H1 (cell line): ENCODE results near the gene KLC4. TPM values are rescaled to one million over a fixed set of nuclear protein-coding genes. Genes with fewer than 3 reads are reported as not detected.

Experiments used
- CTCF ChIA-PET: fragments of 300-600 bp; sonication (Branson Sonifier 250); formaldehyde crosslinking; loops from one replicate; lab custom pipeline; 2021; ENCODE audit not compliant: partially characterized antibody; lab: Charles Lee
- POLR2A ChIA-PET: fragments of 300-600 bp; sonication (Branson Sonifier 250); formaldehyde crosslinking; loops from one replicate; lab custom pipeline; 2021; ENCODE audit warnings: inconsistent platforms; ENCODE audit not compliant: partially characterized antibody; lab: Charles Lee
- DNase-seq, 2 experiments: peaks; one replicate each; pipeline versions ENCODE4 v3.0.0 to v3.0.0-alpha.2; 2010 to 2022; ENCODE audit warnings: low spot score in 2 of 2, low read depth in 1 of 2, mixed read lengths in 1 of 2
- FAIRE-seq: peaks from 2 replicates; lab custom pipeline; 2011; peaks lifted over from hg19 to GRCh38; lab: Jason Lieb, UNC
- H2AFZ ChIP-seq: 2 replicates; pipeline ENCODE4 v1.8.1; 2012; ENCODE audit warnings: low read length, inconsistent platforms
- H2AK5ac ChIP-seq: 2 replicates; pipeline ENCODE4 v1.6.1; 2013; ENCODE audit warnings: low read depth, low read length
- H2BK120ac ChIP-seq: replicated peaks from 2 replicates; pipeline ENCODE3; 2013; ENCODE audit warnings: low read depth, low read length, inconsistent platforms
- H2BK12ac ChIP-seq: 2 replicates; pipeline ENCODE4 v1.6.1; 2013; ENCODE audit warnings: low read depth, low read length
- H2BK15ac ChIP-seq: 2 replicates; pipeline ENCODE4 v1.6.1; 2013; ENCODE audit warnings: low read length
- H2BK20ac ChIP-seq: 2 replicates; pipeline ENCODE4 v1.6.1; 2013; ENCODE audit warnings: low read length
- H2BK5ac ChIP-seq: 2 replicates; pipeline ENCODE4 v1.6.1; 2013; ENCODE audit warnings: low read depth, low read length
- H3K14ac ChIP-seq: 2 replicates; pipeline ENCODE4 v1.6.1; 2013; ENCODE audit warnings: inconsistent platforms; ENCODE audit not compliant: insufficient read length
- H3K18ac ChIP-seq: 2 replicates; pipeline ENCODE4 v1.6.1; 2013; ENCODE audit warnings: low read length; ENCODE audit errors: extremely low read depth
- H3K23ac ChIP-seq: 2 replicates; pipeline ENCODE4 v1.6.1; 2013; ENCODE audit warnings: inconsistent platforms; ENCODE audit not compliant: insufficient read length
- H3K23me2 ChIP-seq: 2 replicates; pipeline ENCODE4 v1.6.1; 2013; ENCODE audit warnings: low read depth, low read length
- H3K27ac ChIP-seq: 2 replicates; pipeline ENCODE4 v1.6.1; 2011; ENCODE audit warnings: low read depth, low read length, inconsistent platforms
- H3K27me3 ChIP-seq, 4 experiments: replicated peaks in 1 of 4; 1 replicate in 1 of 4; 2 replicates in 3 of 4; pipeline versions ENCODE4 v1.6.1 to v1.8.1; 2011 to 2013; ENCODE audit warnings: low read length in 3 of 4, mild to moderate bottlenecking in 3 of 4, inconsistent platforms in 2 of 4, mixed read lengths in 2 of 4, moderate library complexity in 1 of 4; ENCODE audit not compliant: control insufficient read depth in 3 of 4, insufficient read depth in 3 of 4; ENCODE audit errors: extremely low read depth in 1 of 4
- H3K36me3 ChIP-seq, 4 experiments: 2 replicates each; pipeline versions ENCODE4 v1.6.1 to v1.8.1; 2011 to 2013; ENCODE audit warnings: mild to moderate bottlenecking in 4 of 4, low read length in 3 of 4, moderate library complexity in 2 of 4, control low read depth in 1 of 4, inconsistent platforms in 1 of 4; ENCODE audit not compliant: insufficient read depth in 4 of 4, control insufficient read depth in 2 of 4
- H3K4ac ChIP-seq: replicated peaks from 2 replicates; pipeline ENCODE3; 2013; ENCODE audit warnings: low read length, low read depth, mixed read lengths, inconsistent platforms; ENCODE audit not compliant: insufficient read length
- H3K4me1 ChIP-seq, 4 experiments: replicated peaks in 1 of 4; 1 replicate in 1 of 4; 2 replicates in 3 of 4; pipeline versions ENCODE4 v1.6.1 to v1.8.1; 2011 to 2013; ENCODE audit warnings: low read length in 3 of 4, inconsistent platforms in 2 of 4, mixed read lengths in 1 of 4; ENCODE audit not compliant: insufficient read depth in 4 of 4, control insufficient read depth in 3 of 4
- H3K4me2 ChIP-seq, 2 experiments: 2 replicates each; pipeline versions ENCODE4 v1.6.1 to v1.8.1; 2011 to 2013; ENCODE audit warnings: low read depth in 2 of 2, low read length in 2 of 2, control low read depth in 1 of 2, inconsistent platforms in 1 of 2, mild to moderate bottlenecking in 1 of 2; ENCODE audit not compliant: insufficient read depth in 1 of 2
- H3K4me3 ChIP-seq, 4 experiments: fragments of 200-600, 300-600 bp in 1 of 4; sonication (generic), shearing (Covaris generic), sonication (Bioruptor Twin) in 1 of 4; 2 replicates each; pipeline versions ENCODE4 v1.5.1 to v1.8.1; 2011 to 2016; ENCODE audit warnings: low read length in 4 of 4, low read depth in 3 of 4, control low read depth in 2 of 4, inconsistent platforms in 2 of 4, mild to moderate bottlenecking in 2 of 4, mixed read lengths in 1 of 4, moderate library complexity in 1 of 4; ENCODE audit not compliant: insufficient read depth in 2 of 4; ENCODE audit errors: extremely low read depth in 1 of 4
- H3K56ac ChIP-seq: replicated peaks from 2 replicates; pipeline ENCODE3; 2013; ENCODE audit warnings: low read depth, mild to moderate bottlenecking, mixed read lengths, low read length, inconsistent platforms; ENCODE audit not compliant: insufficient read length
- H3K79me1 ChIP-seq: 2 replicates; pipeline ENCODE4 v1.6.1; 2013; ENCODE audit warnings: low read depth, low read length, control low read depth
- H3K79me2 ChIP-seq, 2 experiments: 2 replicates each; pipeline versions ENCODE4 v1.6.1 to v1.8.1; 2012 to 2013; ENCODE audit warnings: low read length in 2 of 2, mild to moderate bottlenecking in 2 of 2, inconsistent platforms in 1 of 2; ENCODE audit not compliant: insufficient read depth in 2 of 2, control insufficient read depth in 1 of 2
- H3K9ac ChIP-seq, 4 experiments: replicated peaks in 1 of 4; 1 replicate in 1 of 4; 2 replicates in 3 of 4; pipeline versions ENCODE4 v1.6.1 to v1.8.1; 2011 to 2013; ENCODE audit warnings: low read depth in 3 of 4, low read length in 3 of 4, control low read depth in 2 of 4, mild to moderate bottlenecking in 2 of 4, moderate library complexity in 2 of 4, inconsistent platforms in 1 of 4; ENCODE audit errors: extremely low read depth in 1 of 4
- H3K9me3 ChIP-seq, 2 experiments: 2 replicates each; pipeline versions ENCODE4 v1.6.1 to v1.8.1; 2012 to 2013; ENCODE audit warnings: mild to moderate bottlenecking in 2 of 2, moderate library complexity in 2 of 2, control low read depth in 1 of 2, inconsistent platforms in 1 of 2, low read depth in 1 of 2, low read length in 1 of 2, mixed read lengths in 1 of 2; ENCODE audit not compliant: insufficient read depth in 2 of 2
- H4K20me1 ChIP-seq, 2 experiments: replicated peaks in 1 of 2; 2 replicates each; pipeline versions ENCODE3 to v1.8.1; 2011 to 2013; ENCODE audit warnings: inconsistent platforms in 2 of 2, low read length in 2 of 2, mild to moderate bottlenecking in 1 of 2; ENCODE audit not compliant: insufficient read depth in 2 of 2, control insufficient read depth in 1 of 2
- H4K5ac ChIP-seq: 2 replicates; pipeline ENCODE4 v1.6.1; 2013; ENCODE audit warnings: low read length, low read depth, mixed read lengths, inconsistent platforms; ENCODE audit not compliant: insufficient read length
- H4K8ac ChIP-seq: 2 replicates; pipeline ENCODE4 v1.8.0; 2013; ENCODE audit warnings: mild to moderate bottlenecking, moderate library complexity, low read length, inconsistent platforms; ENCODE audit not compliant: insufficient read depth; ENCODE audit errors: extremely low read depth
- H4K91ac ChIP-seq: replicated peaks from 2 replicates; pipeline ENCODE3; 2013; ENCODE audit warnings: low read length, mixed read lengths, inconsistent platforms; ENCODE audit not compliant: insufficient read length
- CREB1 ChIP-seq: IDR thresholded peaks from 2 replicates; pipeline ENCODE4 v1.6.1; 2012; ENCODE audit warnings: inconsistent platforms
- FOSL1 ChIP-seq: IDR thresholded peaks from 2 replicates; pipeline ENCODE4 v1.6.1; 2011; ENCODE audit warnings: mild to moderate bottlenecking, low read depth, low read length, moderate library complexity; ENCODE audit not compliant: insufficient read depth
- GTF2F1 ChIP-seq: IDR thresholded peaks from 2 replicates; pipeline ENCODE4 v1.6.1; 2012; ENCODE audit warnings: low read depth, low read length, improper control_type of control experiment, borderline replicate concordance
- NRF1 ChIP-seq: IDR thresholded peaks from 2 replicates; pipeline ENCODE4 v1.6.1; 2011; ENCODE audit warnings: mild to moderate bottlenecking, low read depth, low read length, improper control_type of control experiment
- RAD21 ChIP-seq, 2 experiments: IDR thresholded peaks in 1 of 2; conservative IDR thresholded peaks in 1 of 2; 2 replicates each; pipeline ENCODE4 v1.6.1; 2011; ENCODE audit warnings: low read depth in 2 of 2, low read length in 2 of 2, improper control_type of control experiment in 1 of 2, inconsistent platforms in 1 of 2, mild to moderate bottlenecking in 1 of 2, moderate library complexity in 1 of 2
- YY1 ChIP-seq: IDR thresholded peaks from 2 replicates; pipeline ENCODE4 v1.6.1; 2011; ENCODE audit warnings: low read depth, mild to moderate bottlenecking, low read length
- WGBS, 2 experiments: shearing (Covaris generic) in 1 of 2; methylation state at CpG; one replicate each; pipeline versions ENCODE4 v1.1.6 to v1.1.7; 2013 to 2015; ENCODE audit warnings: low lambda C conversion rate in 2 of 2, mixed read lengths in 2 of 2, inconsistent platforms in 1 of 2, low coverage in 1 of 2, missing lambda C conversion rate in 1 of 2; ENCODE audit not compliant: insufficient replicate concordance in 2 of 2, insufficient coverage in 1 of 2, insufficient read length in 1 of 2; ENCODE audit errors: extremely low coverage in 1 of 2, missing lambda C conversion rate in 1 of 2; 5-methylcytosine and 5-hydroxymethylcytosine counted together
- polyA plus RNA-seq, 7 experiments: library from polyadenylated mRNA; depleted of rRNA in 3 of 7; stranded (reverse) in 5 of 7; unstranded in 2 of 7; fragments of >200 nt in 5 of 7; fragments of 200-250 nt in 2 of 7; gene quantifications; 1 replicate in 5 of 7; 2 replicates in 1 of 7; 4 replicates in 1 of 7; pipeline versions ENCODE4 v1.2.1 to v1.2.3, GENCODE V29; 2011 to 2013; ENCODE audit warnings: missing spikeins in 2 of 7, mixed read lengths in 2 of 7
- total RNA-seq: library from RNA; stranded (reverse); fragmentation: NEBNext Ultra II Directional; extraction: Animal tissue kit (Norgen Biotek cat#: 25700); gene quantifications from 2 replicates; pipeline ENCODE4 v1.2.1, GENCODE V29; 2021

KLC4 gene
- total and polyA plus RNA-seq, 2 of the 8 experiments (the other 6 are each of a cell fraction or from before 2014, with no cell fraction given), result 15.7 to 28.5 TPM

DNA sequence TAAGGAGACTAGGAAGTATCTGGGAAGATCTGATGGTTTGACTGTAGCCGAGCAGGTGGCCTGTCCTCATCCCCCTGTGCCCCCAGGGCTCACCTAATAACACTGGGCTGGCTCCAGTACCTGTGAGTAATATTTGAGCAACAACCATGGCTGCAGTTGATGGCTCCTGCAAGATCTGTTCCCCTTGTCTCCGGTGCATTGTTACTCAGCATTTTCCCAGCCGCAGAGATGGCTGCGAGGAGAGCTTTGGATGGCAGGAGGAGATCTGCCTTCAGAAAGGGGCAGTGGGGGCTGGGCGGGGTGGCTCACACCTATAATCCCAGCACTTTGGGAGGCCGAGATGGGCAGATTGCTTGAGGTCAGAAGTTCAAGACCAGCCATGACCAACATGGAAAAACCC lies 55.9 kb downstream of the KLC4 start:
- Histone ChIP-seq H3K79me2 (peaks cover 6 to 76% of the 10 kb centered on the region in 2 experiments), H3K4me2 (peak overlapping the region; percentile 27 to 40; a peak in 2 of 4 replicates)
- TF ChIP-seq YY1 (no peak), NRF1 (no peak), FOSL1 (no peak), RAD21 (IDR thresholded peaks at IDR 0.05 in 1 of 2, conservative IDR thresholded peaks at IDR 0.05 in 1 of 2; ENCODE audit: low read depth in 2 of 2, low read length in 2 of 2) (no peak), GTF2F1 (no peak), CREB1 (no peak)

More for the DNA sequence above, 55.9 kb downstream of the KLC4 start:
- Histone ChIP-seq H2BK15ac (no peak overlapping the region), H3K36me3 (no peaks in the 10 kb centered on the region), H4K91ac (no peak overlapping the region), H3K56ac (no peak overlapping the region), H3K23me2 (no peaks in the 10 kb centered on the region), H2BK120ac (no peak overlapping the region), H2BK5ac (peak overlapping the region; percentile 6; the same call in 1 of the 2 replicates), H3K4ac (no peak overlapping the region), H3K79me1 (peaks cover 25% of the 10 kb centered on the region), H3K18ac (no peak overlapping the region), H3K4me1 (peaks cover 3 to 11% (median 5%) of the 10 kb centered on the region in 4 experiments; a peak in 6 of 7 replicates), H3K23ac (no peak overlapping the region), H3K9ac (no peak overlapping the region), H3K4me3 (no peak overlapping the region), H3K27ac (no peak overlapping the region), H3K27me3 (no peaks in the 10 kb centered on the region), H2AFZ (no peak overlapping the region), H3K14ac (no peak overlapping the region), H2AK5ac (no peak overlapping the region), H4K5ac (no peak overlapping the region), H3K9me3 (no peaks in the 10 kb centered on the region), H2BK20ac (no peak overlapping the region), H2BK12ac (no peak overlapping the region), H4K8ac (peak overlapping the region; percentile 9; the same call in 1 of the 2 replicates), H4K20me1 (peaks cover 0 to under 1% of the 10 kb centered on the region in 2 experiments)
- WGBS, 2 experiments, result 87% methylated on average over 6 of the region's 6 CpGs; no CpG with 5 or more reads in 1 of the 2 experiments
- FAIRE-seq, result no peak
- CTCF ChIA-PET, result interaction anchor here (0.6 to 2.6 kb wide), 2 partner anchors 13 to 14 kb away, joined by 3 to 15 read pairs; no protein-coding TSS in a partner anchor
- POLR2A ChIA-PET, result interaction anchor here (1.0 to 1.7 kb wide), 6 partner anchors 9 to 131 kb away, joined by 3 to 4 read pairs (median 3); partner anchors contain the start of genes PPP2R5D and SRF
- DNase-seq, result no peak
